Measurements from ENCODE around the gene PDHB. TPM values are rescaled to one million over a fixed set of nuclear protein-coding genes. Genes with fewer than 3 reads are reported as not detected.

PDHB gene
- total and polyA plus RNA-seq, 2 of the 13 experiments (the other 11 are each of a cell fraction or from before 2014, with no cell fraction given), result 108 to 153 TPM

GRCh38 chr3:58433400-58434167 lies at the start of gene PDHB (continued):
- 0 out of 2 replicates have a peak, but pooled peaks have one; percentile 76 for TF ChIP-seq RNF219 (CRISPR knock-in tag; IDR thresholded peaks at IDR 0.05)
- TF ChIP-seq IKZF5 (CRISPR knock-in tag; IDR thresholded peaks at IDR 0.05), result peak; percentile 90
- TF ChIP-seq BRCA1 (CRISPR knock-in tag; IDR thresholded peaks at IDR 0.05), result no peak
- TF ChIP-seq HMG20A (CRISPR knock-in tag; IDR thresholded peaks at IDR 0.05; ENCODE audit: borderline replicate concordance), result peak; percentile 50; the same call in 1 of the 2 replicates
- peak; percentile 81 for TF ChIP-seq ZNF746 (CRISPR knock-in tag; IDR thresholded peaks at IDR 0.05)
- no peak for TF ChIP-seq RFX1 (IDR thresholded peaks at IDR 0.05)
- no peak for TF ChIP-seq ZNF703 (CRISPR knock-in tag; IDR thresholded peaks at IDR 0.05; ENCODE audit: borderline replicate concordance)
- no peak for TF ChIP-seq DNMT1 (CRISPR knock-in tag; IDR thresholded peaks at IDR 0.05)
- peak; percentile 89 for TF ChIP-seq KDM2A (CRISPR knock-in tag; IDR thresholded peaks at IDR 0.05; ENCODE audit: borderline replicate concordance, low read depth)
- TF ChIP-seq, protein P1, sequence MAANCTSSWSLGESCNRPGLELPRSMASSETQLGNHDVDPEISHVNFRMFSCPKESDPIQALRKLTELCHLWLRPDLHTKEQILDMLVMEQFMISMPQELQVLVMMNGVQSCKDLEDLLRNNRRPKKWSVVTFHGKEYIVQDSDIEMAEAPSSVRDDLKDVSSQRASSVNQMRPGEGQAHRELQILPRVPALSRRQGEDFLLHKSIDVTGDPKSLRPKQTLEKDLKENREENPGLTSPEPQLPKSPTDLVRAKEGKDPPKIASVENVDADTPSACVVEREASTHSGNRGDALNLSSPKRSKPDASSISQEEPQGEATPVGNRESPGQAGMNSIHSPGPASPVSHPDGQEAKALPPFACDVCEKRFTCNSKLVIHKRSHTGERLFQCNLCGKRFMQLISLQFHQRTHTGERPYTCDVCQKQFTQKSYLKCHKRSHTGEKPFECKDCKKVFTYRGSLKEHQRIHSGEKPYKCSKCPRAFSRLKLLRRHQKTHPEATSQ (CRISPR knock-in tag; IDR thresholded peaks at IDR 0.05; ENCODE audit: borderline replicate concordance), result no peak; the same call in 1 of the 2 replicates
- no peak for TF ChIP-seq TBL1XR1 (IDR thresholded peaks at IDR 0.05; ENCODE audit: borderline replicate concordance, low read length, partially characterized antibody)
- TF ChIP-seq ZSCAN31 (CRISPR knock-in tag; IDR thresholded peaks at IDR 0.05; ENCODE audit: low read depth), result peak; percentile 78; the same call in 1 of the 2 replicates
- peak; percentile 68 for TF ChIP-seq SNAPC4 (CRISPR knock-in tag; IDR thresholded peaks at IDR 0.05)
- peak; percentile 92; the same call in 1 of the 2 replicates for TF ChIP-seq PAX8 (CRISPR knock-in tag; IDR thresholded peaks at IDR 0.05; ENCODE audit: borderline replicate concordance)
- peak; percentile 41; the same call in 1 of the 2 replicates for TF ChIP-seq PITX1 (CRISPR knock-in tag; IDR thresholded peaks at IDR 0.05)
- TF ChIP-seq BCL6 (CRISPR knock-in tag; IDR thresholded peaks at IDR 0.05), result peak; percentile 58
- TF ChIP-seq ZNF232 (CRISPR knock-in tag; IDR thresholded peaks at IDR 0.05; ENCODE audit: borderline replicate concordance), result peak; percentile 95; the same call in 1 of the 2 replicates
- TF ChIP-seq KLF11 (CRISPR knock-in tag; IDR thresholded peaks at IDR 0.05), result peak; percentile 79; the same call in 1 of the 2 replicates
- TF ChIP-seq SKI (IDR thresholded peaks at IDR 0.05; ENCODE audit: partially characterized antibody), result peak; percentile 66
- TF ChIP-seq CBX5 (CRISPR knock-in tag; IDR thresholded peaks at IDR 0.05; ENCODE audit: borderline replicate concordance), result 0 out of 2 replicates have a peak, but pooled peaks have one; percentile 17

Measured in HepG2 (cell line).